ENCODE data around the gene KCNMB2.

DNA sequence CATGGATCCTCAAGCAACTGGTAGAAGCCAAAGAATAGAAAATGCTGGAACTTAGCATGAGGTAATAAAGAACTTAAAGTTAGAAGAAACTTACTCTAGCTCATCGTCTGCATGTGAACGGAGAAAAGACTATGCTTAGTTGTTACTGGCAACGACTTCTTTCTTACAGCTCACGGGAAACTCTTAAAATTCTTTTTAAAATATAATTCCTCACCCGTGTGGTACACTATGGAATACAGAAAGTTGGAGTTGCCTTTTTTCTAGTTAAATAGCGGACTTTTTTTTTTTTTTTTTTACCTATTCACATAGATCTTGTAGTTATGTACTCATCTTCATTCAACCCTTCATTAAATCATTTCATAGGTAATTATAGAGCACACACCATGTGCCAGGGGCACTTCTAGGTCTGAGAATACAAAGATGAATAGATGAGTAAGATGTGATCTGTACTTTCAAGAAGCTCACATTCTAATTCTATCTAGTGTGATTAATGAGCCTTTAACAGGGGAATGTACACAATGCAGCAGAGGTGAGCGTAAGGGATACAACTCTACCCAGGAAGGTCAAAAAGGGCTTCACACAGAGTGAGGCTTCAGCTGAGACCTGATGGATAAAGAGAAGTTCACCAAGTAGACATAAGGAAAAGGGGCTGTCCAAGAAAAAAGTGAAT is 18.4 kb upstream of the KCNMB2 start:
- no peak for TF ChIP-seq EZH2phosphoT487 (IDR thresholded peaks at IDR 0.05; ENCODE audit: low read depth)
- TF ChIP-seq, protein P1, sequence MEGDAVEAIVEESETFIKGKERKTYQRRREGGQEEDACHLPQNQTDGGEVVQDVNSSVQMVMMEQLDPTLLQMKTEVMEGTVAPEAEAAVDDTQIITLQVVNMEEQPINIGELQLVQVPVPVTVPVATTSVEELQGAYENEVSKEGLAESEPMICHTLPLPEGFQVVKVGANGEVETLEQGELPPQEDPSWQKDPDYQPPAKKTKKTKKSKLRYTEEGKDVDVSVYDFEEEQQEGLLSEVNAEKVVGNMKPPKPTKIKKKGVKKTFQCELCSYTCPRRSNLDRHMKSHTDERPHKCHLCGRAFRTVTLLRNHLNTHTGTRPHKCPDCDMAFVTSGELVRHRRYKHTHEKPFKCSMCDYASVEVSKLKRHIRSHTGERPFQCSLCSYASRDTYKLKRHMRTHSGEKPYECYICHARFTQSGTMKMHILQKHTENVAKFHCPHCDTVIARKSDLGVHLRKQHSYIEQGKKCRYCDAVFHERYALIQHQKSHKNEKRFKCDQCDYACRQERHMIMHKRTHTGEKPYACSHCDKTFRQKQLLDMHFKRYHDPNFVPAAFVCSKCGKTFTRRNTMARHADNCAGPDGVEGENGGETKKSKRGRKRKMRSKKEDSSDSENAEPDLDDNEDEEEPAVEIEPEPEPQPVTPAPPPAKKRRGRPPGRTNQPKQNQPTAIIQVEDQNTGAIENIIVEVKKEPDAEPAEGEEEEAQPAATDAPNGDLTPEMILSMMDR (IDR thresholded peaks at IDR 0.05; ENCODE audit: low read depth, low read length): no peak

Data from OCI-LY3 (cell line).